ENCODE results near the gene KIF1C. TPM values are rescaled to one million over a fixed set of nuclear protein-coding genes. Genes with fewer than 3 reads are reported as not detected.

The KIF1C gene
- total and polyA plus RNA-seq, 9 of the 15 experiments (the other 6 are each of a cell fraction or from before 2014, with no cell fraction given): 0.38 to 68.4 (median 25.1) TPM

GRCh38 chr17:5042157-5043022, 44.6 kb downstream of the KIF1C start (continued):
- TF ChIP-seq TFE3 (CRISPR knock-in tag; IDR thresholded peaks at IDR 0.05) (no peak), SMARCB1 (IDR thresholded peaks at IDR 0.05; ENCODE audit: insufficient read length, low read depth) (no peak), ZNF146 (CRISPR knock-in tag; IDR thresholded peaks at IDR 0.05; ENCODE audit: unreplicated experiment) (no peak), FOXK2 (conservative IDR thresholded peaks at IDR 0.05 in 1 of 2, IDR thresholded peaks at IDR 0.05 in 1 of 2; ENCODE audit: low read depth in 2 of 2) (no peak), ZNF436 (CRISPR knock-in tag; IDR thresholded peaks at IDR 0.05) (no peak), MCM5 (IDR thresholded peaks at IDR 0.05; ENCODE audit: low read depth) (no peak), PML (IDR thresholded peaks at IDR 0.05; ENCODE audit: low read length) (no peak), AFF1 (IDR thresholded peaks at IDR 0.05; ENCODE audit: low read depth in 1 of 2, partially characterized antibody in 2 of 2) (no peak), DPF2 (IDR thresholded peaks at IDR 0.05) (peak; percentile 29; the same call in 1 of the 2 replicates), ZNF398 (CRISPR knock-in tag; IDR thresholded peaks at IDR 0.05) (no peak), ELF1 (tag; IDR thresholded peaks at IDR 0.05) (no peak), MTA2 (IDR thresholded peaks at IDR 0.05; ENCODE audit: low read depth) (peak; percentile 25; the same call in 1 of the 2 replicates), CBFA2T3 (IDR thresholded peaks at IDR 0.05) (peak; percentile 87), NFXL1 (CRISPR knock-in tag; IDR thresholded peaks at IDR 0.05) (no peak)

Data from K562 (cell line).